WTC11 (cell line): ENCODE results near the gene CADM2. TPM values are rescaled to one million over a fixed set of nuclear protein-coding genes. Genes with fewer than 3 reads are reported as not detected.

Experiments
- ATAC-seq: fragments of 200-7000 bp; cut with Tn5 transposase; 2 replicates; pipeline ENCODE4 v1.10.0; 2021; ENCODE audit warnings: mild to moderate bottlenecking, moderate library complexity
- CTCF ChIA-PET: fragments of 300-600 bp; sonication (Branson Sonifier 250); formaldehyde crosslinking; loops from one replicate; lab custom pipeline; 2021; ENCODE audit warnings: antibody characterized with exemption; lab: Charles Lee
- POLR2A ChIA-PET: fragments of 350-600 bp; sonication (Branson Sonifier 250); formaldehyde crosslinking; loops from one replicate; lab custom pipeline; 2021; ENCODE audit warnings: antibody characterized with exemption; lab: Charles Lee
- DNase-seq: peaks from one replicate; pipeline ENCODE4 v3.0.0; 2021; ENCODE audit warnings: low spot score
- H3K27ac Mint-ChIP-seq: 2 replicates; pipeline ENCODE4 v1.8.0; 2021; ENCODE audit warnings: mixed read lengths
- H3K27me3 Mint-ChIP-seq: 2 replicates; pipeline ENCODE4 v1.8.0; 2021; ENCODE audit warnings: low read depth, mild to moderate bottlenecking, moderate library complexity, mixed read lengths
- H3K36me3 Mint-ChIP-seq: 2 replicates; pipeline ENCODE4 v1.8.0; 2021; ENCODE audit warnings: mixed read lengths
- H3K4me1 Mint-ChIP-seq: 2 replicates; pipeline ENCODE4 v1.8.0; 2022; ENCODE audit warnings: mixed read lengths
- H3K4me3 Mint-ChIP-seq: 2 replicates; pipeline ENCODE4 v1.8.0; 2021; ENCODE audit warnings: mild to moderate bottlenecking, moderate library complexity, mixed read lengths
- H3K9me3 Mint-ChIP-seq: 2 replicates; pipeline ENCODE4 v1.8.0; 2021; ENCODE audit warnings: mixed read lengths
- AR ChIP-seq: fragments of 250-450 bp; sonication (Bioruptor Pico); IDR thresholded peaks from 2 replicates; pipeline ENCODE4 v1.9.0; 2021; ENCODE audit warnings: mild to moderate bottlenecking
- E2F1 ChIP-seq: sonication (generic); formaldehyde crosslinking; IDR thresholded peaks from 2 replicates; pipeline ENCODE4 v1.8.0; 2022; ENCODE audit warnings: mild to moderate bottlenecking, missing genetic modification reagents
- E2F4 ChIP-seq: sonication (generic); formaldehyde crosslinking; IDR thresholded peaks from 2 replicates; pipeline ENCODE4 v1.8.1; 2022; ENCODE audit warnings: low read depth, mild to moderate bottlenecking, moderate library complexity, missing genetic modification reagents, borderline replicate concordance
- ESRRA ChIP-seq: sonication (generic); formaldehyde crosslinking; IDR thresholded peaks from 2 replicates; pipeline ENCODE4 v1.8.1; 2022; ENCODE audit warnings: mild to moderate bottlenecking, missing genetic modification reagents, borderline replicate concordance
- FOXP1 ChIP-seq: sonication (generic); formaldehyde crosslinking; IDR thresholded peaks from 2 replicates; pipeline ENCODE4 v1.8.0; 2022; ENCODE audit warnings: missing genetic modification reagents, mild to moderate bottlenecking, moderate library complexity, borderline replicate concordance
- MXD4 ChIP-seq: fragments of 250-450 bp; sonication (Bioruptor Pico); IDR thresholded peaks from 2 replicates; pipeline ENCODE4 v1.8.0; 2021; ENCODE audit warnings: mild to moderate bottlenecking, moderate library complexity, borderline replicate concordance
- SMAD4 ChIP-seq: sonication (generic); formaldehyde crosslinking; IDR thresholded peaks from 2 replicates; pipeline ENCODE4 v1.8.0; 2022; ENCODE audit warnings: mild to moderate bottlenecking, missing genetic modification reagents
- SOX15 ChIP-seq: fragments of 250-450 bp; sonication (Bioruptor Pico); IDR thresholded peaks from 2 replicates; pipeline ENCODE4 v1.9.0; 2021; ENCODE audit warnings: mild to moderate bottlenecking
- TEAD1 ChIP-seq: sonication (generic); formaldehyde crosslinking; IDR thresholded peaks from 2 replicates; pipeline ENCODE4 v1.8.0; 2022; ENCODE audit warnings: mild to moderate bottlenecking, missing genetic modification reagents
- TEAD4 ChIP-seq: sonication (generic); formaldehyde crosslinking; IDR thresholded peaks from 2 replicates; pipeline ENCODE4 v1.8.0; 2022; ENCODE audit warnings: mild to moderate bottlenecking, missing genetic modification reagents
- TP53 ChIP-seq: sonication (generic); formaldehyde crosslinking; IDR thresholded peaks from 2 replicates; pipeline ENCODE4 v1.8.1; 2023; ENCODE audit warnings: mild to moderate bottlenecking, missing genetic modification reagents
- ZBTB43 ChIP-seq: sonication (generic); formaldehyde crosslinking; IDR thresholded peaks from 2 replicates; pipeline ENCODE4 v1.8.1; 2023; ENCODE audit warnings: mild to moderate bottlenecking, missing genetic modification reagents
- ZNF317 ChIP-seq: sonication (generic); formaldehyde crosslinking; IDR thresholded peaks from 2 replicates; pipeline ENCODE4 v1.8.1; 2023; ENCODE audit warnings: low read depth, mild to moderate bottlenecking, moderate library complexity, missing genetic modification reagents, borderline replicate concordance
- ZNF423 ChIP-seq: fragments of 250-450 bp; sonication (Bioruptor Pico); IDR thresholded peaks from 2 replicates; pipeline ENCODE4 v2.1.2; 2022; ENCODE audit warnings: mild to moderate bottlenecking, moderate library complexity
- total RNA-seq: library from RNA; stranded (reverse); gene quantifications from 3 replicates; pipeline ENCODE4 v1.2.3, GENCODE V29; 2021
- TF ChIP-seq, protein P1 (sequence below): sonication (generic); formaldehyde crosslinking; IDR thresholded peaks from 2 replicates; pipeline ENCODE4 v1.8.0; 2023; ENCODE audit warnings: missing genetic modification reagents
- TF ChIP-seq, protein P2 (sequence below): fragments of 250-450 bp; sonication (Bioruptor Pico); IDR thresholded peaks from 2 replicates; pipeline ENCODE4 v1.9.0; 2021; ENCODE audit warnings: moderate library complexity, mild to moderate bottlenecking, inconsistent platforms, borderline replicate concordance
- TF ChIP-seq, protein P3 (sequence below): fragments of 200-600 bp; IDR thresholded peaks from 2 replicates; pipeline ENCODE4 v1.8.0; 2022; ENCODE audit warnings: antibody characterized with exemption
- TF ChIP-seq, protein P4 (sequence below): sonication (generic); formaldehyde crosslinking; conservative IDR thresholded peaks from 2 replicates; pipeline ENCODE4 v1.8.1; 2022; ENCODE audit warnings: mild to moderate bottlenecking, missing genetic modification reagents
- TF ChIP-seq, protein P5 (sequence below): fragments of 250-450 bp; sonication (Bioruptor Pico); IDR thresholded peaks from 2 replicates; pipeline ENCODE4 v1.8.0; 2021; ENCODE audit warnings: mild to moderate bottlenecking
- TF ChIP-seq, protein P6 (sequence below): sonication (generic); formaldehyde crosslinking; IDR thresholded peaks from 2 replicates; pipeline ENCODE4 v1.8.1; 2022; ENCODE audit warnings: low read depth, missing genetic modification reagents, borderline replicate concordance

Gene CADM2
- total RNA-seq, 1 experiment from 2014 or later = 18.8 TPM

DNA sequence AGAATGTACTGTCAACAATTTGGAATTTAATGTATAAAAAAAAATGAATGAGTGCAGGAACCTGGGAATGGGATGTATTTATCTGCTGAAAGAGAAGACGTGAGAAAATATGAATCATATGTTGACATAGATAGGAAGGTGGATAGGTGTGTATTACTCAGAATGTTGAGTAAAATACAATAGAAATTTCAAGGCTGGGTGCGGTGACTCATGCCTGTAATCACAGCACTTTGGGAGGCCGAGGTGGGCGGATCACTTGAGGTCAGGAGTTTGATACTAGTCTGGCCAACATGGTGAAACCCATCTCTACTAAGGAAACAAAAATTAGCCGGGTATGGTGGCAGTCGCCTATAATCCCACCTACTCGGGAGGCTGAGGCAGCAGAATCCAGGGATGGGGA is 202.8 kb downstream of the CADM2 start (continued):
- TF ChIP-seq AR (CRISPR knock-in tag) (no peak), MXD4 (CRISPR knock-in tag) (no peak), SMAD4 (no peak), E2F1 (CRISPR knock-in tag) (no peak), E2F4 (CRISPR knock-in tag) (no peak), ZNF423 (no peak), ZNF317 (CRISPR knock-in tag) (no peak), TEAD4 (CRISPR knock-in tag) (no peak)
- TF ChIP-seq, protein P1, sequence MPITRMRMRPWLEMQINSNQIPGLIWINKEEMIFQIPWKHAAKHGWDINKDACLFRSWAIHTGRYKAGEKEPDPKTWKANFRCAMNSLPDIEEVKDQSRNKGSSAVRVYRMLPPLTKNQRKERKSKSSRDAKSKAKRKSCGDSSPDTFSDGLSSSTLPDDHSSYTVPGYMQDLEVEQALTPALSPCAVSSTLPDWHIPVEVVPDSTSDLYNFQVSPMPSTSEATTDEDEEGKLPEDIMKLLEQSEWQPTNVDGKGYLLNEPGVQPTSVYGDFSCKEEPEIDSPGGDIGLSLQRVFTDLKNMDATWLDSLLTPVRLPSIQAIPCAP (CRISPR knock-in tag) = no peak
- TF ChIP-seq, protein P2, sequence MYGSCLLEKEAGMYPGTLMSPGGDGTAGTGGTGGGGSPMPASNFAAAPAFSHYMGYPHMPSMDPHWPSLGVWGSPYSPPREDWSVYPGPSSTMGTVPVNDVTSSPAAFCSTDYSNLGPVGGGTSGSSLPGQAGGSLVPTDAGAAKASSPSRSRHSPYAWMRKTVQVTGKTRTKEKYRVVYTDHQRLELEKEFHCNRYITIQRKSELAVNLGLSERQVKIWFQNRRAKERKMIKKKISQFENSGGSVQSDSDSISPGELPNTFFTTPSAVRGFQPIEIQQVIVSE (CRISPR knock-in tag) = no peak
- TF ChIP-seq, protein P3, sequence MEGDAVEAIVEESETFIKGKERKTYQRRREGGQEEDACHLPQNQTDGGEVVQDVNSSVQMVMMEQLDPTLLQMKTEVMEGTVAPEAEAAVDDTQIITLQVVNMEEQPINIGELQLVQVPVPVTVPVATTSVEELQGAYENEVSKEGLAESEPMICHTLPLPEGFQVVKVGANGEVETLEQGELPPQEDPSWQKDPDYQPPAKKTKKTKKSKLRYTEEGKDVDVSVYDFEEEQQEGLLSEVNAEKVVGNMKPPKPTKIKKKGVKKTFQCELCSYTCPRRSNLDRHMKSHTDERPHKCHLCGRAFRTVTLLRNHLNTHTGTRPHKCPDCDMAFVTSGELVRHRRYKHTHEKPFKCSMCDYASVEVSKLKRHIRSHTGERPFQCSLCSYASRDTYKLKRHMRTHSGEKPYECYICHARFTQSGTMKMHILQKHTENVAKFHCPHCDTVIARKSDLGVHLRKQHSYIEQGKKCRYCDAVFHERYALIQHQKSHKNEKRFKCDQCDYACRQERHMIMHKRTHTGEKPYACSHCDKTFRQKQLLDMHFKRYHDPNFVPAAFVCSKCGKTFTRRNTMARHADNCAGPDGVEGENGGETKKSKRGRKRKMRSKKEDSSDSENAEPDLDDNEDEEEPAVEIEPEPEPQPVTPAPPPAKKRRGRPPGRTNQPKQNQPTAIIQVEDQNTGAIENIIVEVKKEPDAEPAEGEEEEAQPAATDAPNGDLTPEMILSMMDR = no peak

DNA sequence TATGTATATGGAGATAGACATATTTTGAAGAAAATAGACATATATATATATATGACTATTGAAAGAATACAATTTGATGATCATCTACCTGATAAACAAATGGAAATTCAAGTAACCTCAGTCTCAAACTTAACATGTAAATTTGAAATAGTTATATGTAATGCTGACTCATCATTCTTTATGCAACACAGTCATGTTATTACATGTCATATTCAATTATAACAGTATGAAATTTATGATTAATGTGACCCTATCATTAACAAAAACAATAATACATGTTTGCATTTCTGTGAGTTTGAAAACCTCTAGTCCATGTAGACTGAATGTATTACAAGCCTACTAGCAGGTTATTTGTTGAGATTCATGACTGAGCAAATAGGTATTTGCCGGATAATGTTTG is 204.1 kb downstream of the CADM2 start:
- CTCF ChIA-PET = no interaction called here
- TF ChIP-seq SOX15 (CRISPR knock-in tag) (no peak), TP53 (CRISPR knock-in tag) (no peak), AR (CRISPR knock-in tag) (no peak), ZBTB43 (no peak), FOXP1 (CRISPR knock-in tag) (no peak), ESRRA (CRISPR knock-in tag) (no peak), TEAD1 (CRISPR knock-in tag) (no peak)
- TF ChIP-seq, protein P4, sequence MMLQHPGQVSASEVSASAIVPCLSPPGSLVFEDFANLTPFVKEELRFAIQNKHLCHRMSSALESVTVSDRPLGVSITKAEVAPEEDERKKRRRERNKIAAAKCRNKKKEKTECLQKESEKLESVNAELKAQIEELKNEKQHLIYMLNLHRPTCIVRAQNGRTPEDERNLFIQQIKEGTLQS = no peak
- TF ChIP-seq, protein P5, sequence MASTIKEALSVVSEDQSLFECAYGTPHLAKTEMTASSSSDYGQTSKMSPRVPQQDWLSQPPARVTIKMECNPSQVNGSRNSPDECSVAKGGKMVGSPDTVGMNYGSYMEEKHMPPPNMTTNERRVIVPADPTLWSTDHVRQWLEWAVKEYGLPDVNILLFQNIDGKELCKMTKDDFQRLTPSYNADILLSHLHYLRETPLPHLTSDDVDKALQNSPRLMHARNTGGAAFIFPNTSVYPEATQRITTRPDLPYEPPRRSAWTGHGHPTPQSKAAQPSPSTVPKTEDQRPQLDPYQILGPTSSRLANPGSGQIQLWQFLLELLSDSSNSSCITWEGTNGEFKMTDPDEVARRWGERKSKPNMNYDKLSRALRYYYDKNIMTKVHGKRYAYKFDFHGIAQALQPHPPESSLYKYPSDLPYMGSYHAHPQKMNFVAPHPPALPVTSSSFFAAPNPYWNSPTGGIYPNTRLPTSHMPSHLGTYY (CRISPR knock-in tag) = no peak
- TF ChIP-seq, protein P6, sequence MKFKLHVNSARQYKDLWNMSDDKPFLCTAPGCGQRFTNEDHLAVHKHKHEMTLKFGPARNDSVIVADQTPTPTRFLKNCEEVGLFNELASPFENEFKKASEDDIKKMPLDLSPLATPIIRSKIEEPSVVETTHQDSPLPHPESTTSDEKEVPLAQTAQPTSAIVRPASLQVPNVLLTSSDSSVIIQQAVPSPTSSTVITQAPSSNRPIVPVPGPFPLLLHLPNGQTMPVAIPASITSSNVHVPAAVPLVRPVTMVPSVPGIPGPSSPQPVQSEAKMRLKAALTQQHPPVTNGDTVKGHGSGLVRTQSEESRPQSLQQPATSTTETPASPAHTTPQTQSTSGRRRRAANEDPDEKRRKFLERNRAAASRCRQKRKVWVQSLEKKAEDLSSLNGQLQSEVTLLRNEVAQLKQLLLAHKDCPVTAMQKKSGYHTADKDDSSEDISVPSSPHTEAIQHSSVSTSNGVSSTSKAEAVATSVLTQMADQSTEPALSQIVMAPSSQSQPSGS = no peak
- Mint-ChIP-seq H3K27ac (no peak overlapping the region), H3K4me1 (peaks cover 5% of the 10 kb centered on the region), H3K27me3 (no peaks in the 10 kb centered on the region), H3K36me3 (peaks cover 2% of the 10 kb centered on the region; the same call in 1 of the 2 replicates), H3K4me3 (no peak overlapping the region), H3K9me3 (peaks cover 3% of the 10 kb centered on the region; the same call in 1 of the 2 replicates)
- ATAC-seq (no peak), DNase-seq (no peak)
- POLR2A ChIA-PET = no interaction called here
